Suprapubic skin (tissue), 4 donors: ENCODE results near the gene GNA15. TPM values are rescaled to one million over a fixed set of nuclear protein-coding genes. Genes with fewer than 3 reads are reported as not detected.

Source experiments
- DNase-seq, 2 donors: peaks; one replicate each; pipeline ENCODE4 v3.0.0-alpha.2; 2019; ENCODE audit warnings: low spot score in 2 of 2
- H3K27ac ChIP-seq: fragments of 200-600 bp; sonication (generic); one replicate; pipeline ENCODE4 v1.5.1; 2019
- H3K27me3 ChIP-seq: fragments of 200-600 bp; sonication (generic); one replicate; pipeline ENCODE4 v1.5.1; 2019
- H3K36me3 ChIP-seq: fragments of 200-600 bp; sonication (generic); one replicate; pipeline ENCODE4 v1.5.1; 2019
- H3K4me1 ChIP-seq: fragments of 200-600 bp; sonication (generic); one replicate; pipeline ENCODE4 v1.5.1; 2019
- H3K4me3 ChIP-seq: fragments of 200-600 bp; sonication (generic); one replicate; pipeline ENCODE4 v1.5.1; 2019; ENCODE audit warnings: mild to moderate bottlenecking
- H3K9me3 ChIP-seq: fragments of 200-600 bp; sonication (generic); one replicate; pipeline ENCODE4 v1.5.1; 2019
- EP300 ChIP-seq: sonication (generic); formaldehyde crosslinking; IDR thresholded peaks from one replicate; pipeline ENCODE4 v1.6.1; 2017; ENCODE audit warnings: antibody characterized with exemption
- POLR2A ChIP-seq, 2 donors: fragments of 450-650 bp; IDR thresholded peaks; one replicate each; pipeline ENCODE4 v1.6.1; 2017; ENCODE audit warnings: antibody characterized with exemption in 2 of 2, mild to moderate bottlenecking in 2 of 2, moderate library complexity in 2 of 2
- POLR2AphosphoS5 ChIP-seq, 3 donors: sonication (generic); formaldehyde crosslinking; IDR thresholded peaks; one replicate each; pipeline ENCODE4 v1.6.1; 2017; ENCODE audit warnings: antibody characterized with exemption in 3 of 3
- WGBS: methylation state at CpG from one replicate; pipeline ENCODE4 v1.1.5; 2018; 5-methylcytosine and 5-hydroxymethylcytosine counted together
- total RNA-seq, 4 donors: library from RNA; depleted of rRNA; stranded (reverse); fragments of >200 nt; gene quantifications; one replicate each; pipeline ENCODE4 v1.1.0, GENCODE V29; 2016
- TF ChIP-seq, protein P1 (sequence below), 2 donors: fragments of 200-600 bp in 1 of 2; fragments of 450-650 bp in 1 of 2; sonication (generic) in 1 of 2; IDR thresholded peaks; one replicate each; pipeline ENCODE4 v1.5.1; 2016 to 2019; ENCODE audit warnings: antibody characterized with exemption in 2 of 2, mild to moderate bottlenecking in 1 of 2, moderate library complexity in 1 of 2

Gene GNA15
- total RNA-seq, 4 donors from 2014 or later, result 29.9 to 117 (median 85.0) TPM

DNA sequence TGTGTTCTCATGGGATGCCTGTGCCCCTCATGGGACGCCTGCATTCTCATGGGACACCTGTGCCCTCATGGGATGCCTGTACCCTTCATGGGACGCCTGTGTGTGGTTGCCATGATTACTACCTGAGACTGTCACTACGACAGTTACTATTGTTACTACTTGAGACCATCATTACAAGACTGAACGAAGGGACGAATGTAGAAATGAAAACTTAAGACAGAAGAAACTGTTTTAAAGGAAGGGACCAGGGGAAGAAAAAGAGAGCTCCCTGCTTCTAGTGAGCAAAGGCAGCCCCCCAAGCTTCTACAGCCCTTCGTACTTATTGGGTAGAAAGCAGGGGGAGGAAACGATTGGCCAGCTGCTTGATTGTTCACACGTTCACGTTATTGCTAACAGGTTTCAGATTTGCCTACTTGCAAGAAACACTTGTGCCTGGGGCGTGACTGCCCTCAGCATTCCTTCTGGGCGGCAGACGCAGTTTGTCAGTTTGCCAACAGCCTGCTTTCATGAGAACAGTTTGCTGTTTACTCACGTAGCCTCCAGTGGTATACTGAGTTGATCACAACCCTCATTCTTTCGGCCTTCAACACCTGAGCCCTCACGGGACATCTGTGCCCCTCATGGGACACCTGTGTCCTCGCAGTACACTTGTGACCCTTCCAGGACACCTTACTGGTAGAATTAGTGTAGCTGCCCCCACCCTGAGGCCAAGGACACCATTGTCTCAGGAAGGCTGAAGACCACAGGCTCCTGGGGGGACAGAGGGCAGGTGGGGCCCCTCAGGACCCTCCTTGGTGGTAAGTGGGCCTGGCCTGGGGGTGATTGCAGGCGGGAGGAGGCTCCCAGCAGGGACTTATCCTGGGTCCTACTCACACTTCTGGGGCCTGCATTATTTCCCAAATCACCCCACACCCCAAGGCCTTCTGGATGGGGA, 40.2 kb downstream of the GNA15 start:
- Histone ChIP-seq H3K27ac (no peak overlapping the region), H3K4me3 (no peak overlapping the region), H3K36me3 (no peaks in the 10 kb centered on the region), H3K27me3 (no peaks in the 10 kb centered on the region), H3K4me1 (peaks cover 16% of the 10 kb centered on the region), H3K9me3 (no peaks in the 10 kb centered on the region)
- DNase-seq, result no peak
- TF ChIP-seq POLR2AphosphoS5 (IDR thresholded peaks at IDR 0.05), result no peak
- TF ChIP-seq POLR2A (IDR thresholded peaks at IDR 0.05), result no peak
- TF ChIP-seq, protein P1, sequence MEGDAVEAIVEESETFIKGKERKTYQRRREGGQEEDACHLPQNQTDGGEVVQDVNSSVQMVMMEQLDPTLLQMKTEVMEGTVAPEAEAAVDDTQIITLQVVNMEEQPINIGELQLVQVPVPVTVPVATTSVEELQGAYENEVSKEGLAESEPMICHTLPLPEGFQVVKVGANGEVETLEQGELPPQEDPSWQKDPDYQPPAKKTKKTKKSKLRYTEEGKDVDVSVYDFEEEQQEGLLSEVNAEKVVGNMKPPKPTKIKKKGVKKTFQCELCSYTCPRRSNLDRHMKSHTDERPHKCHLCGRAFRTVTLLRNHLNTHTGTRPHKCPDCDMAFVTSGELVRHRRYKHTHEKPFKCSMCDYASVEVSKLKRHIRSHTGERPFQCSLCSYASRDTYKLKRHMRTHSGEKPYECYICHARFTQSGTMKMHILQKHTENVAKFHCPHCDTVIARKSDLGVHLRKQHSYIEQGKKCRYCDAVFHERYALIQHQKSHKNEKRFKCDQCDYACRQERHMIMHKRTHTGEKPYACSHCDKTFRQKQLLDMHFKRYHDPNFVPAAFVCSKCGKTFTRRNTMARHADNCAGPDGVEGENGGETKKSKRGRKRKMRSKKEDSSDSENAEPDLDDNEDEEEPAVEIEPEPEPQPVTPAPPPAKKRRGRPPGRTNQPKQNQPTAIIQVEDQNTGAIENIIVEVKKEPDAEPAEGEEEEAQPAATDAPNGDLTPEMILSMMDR (IDR thresholded peaks at IDR 0.05), result no peak
- TF ChIP-seq EP300, result no peak
- WGBS, result 50% methylated on average over 16 of the region's 17 CpGs

DNA sequence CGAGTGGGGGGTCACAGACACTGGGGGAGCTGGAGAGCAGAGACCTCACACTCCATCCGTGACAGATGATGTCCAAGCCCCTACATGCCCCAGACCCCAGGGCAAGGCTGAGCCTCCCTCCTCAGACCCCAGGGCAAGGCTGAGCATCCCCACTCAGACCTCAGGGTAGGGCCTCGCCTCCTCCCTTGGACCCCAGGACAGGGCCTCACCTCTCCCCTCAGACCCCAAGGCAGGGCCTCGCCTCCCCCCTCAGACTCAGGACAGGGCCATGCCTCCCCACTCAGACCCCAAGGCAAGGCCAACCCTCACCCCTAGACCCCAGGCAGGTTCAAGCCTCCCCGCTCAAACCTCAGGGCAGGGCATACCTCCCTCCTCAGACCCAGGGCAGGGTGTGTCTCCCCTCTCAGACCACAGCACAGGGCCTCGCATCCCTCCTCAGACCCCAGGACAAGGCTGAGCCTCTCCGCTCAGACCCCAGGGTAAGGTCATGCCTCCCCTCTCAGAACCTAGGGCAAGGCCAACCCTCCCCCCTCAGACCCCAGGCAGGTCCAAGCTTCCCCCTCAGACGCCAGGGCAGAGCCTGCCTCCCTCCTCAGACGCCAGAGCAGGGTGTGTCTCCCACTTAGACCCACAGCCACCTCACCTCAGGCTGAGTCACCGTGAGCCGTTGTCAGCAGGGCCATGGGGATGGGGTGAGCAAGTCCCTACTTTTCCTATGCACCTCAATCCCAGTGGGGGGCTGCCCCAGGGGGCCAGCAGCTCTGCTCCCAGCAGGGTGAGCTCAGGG, 41.1 kb downstream of the GNA15 start:
- H3K27me3 ChIP-seq, result no peaks in the 10 kb centered on the region
- H3K27ac ChIP-seq, result no peak overlapping the region
- no peaks in the 10 kb centered on the region for H3K9me3 ChIP-seq
- H3K4me1 ChIP-seq, result peaks cover 16% of the 10 kb centered on the region
- TF ChIP-seq POLR2A (IDR thresholded peaks at IDR 0.05) (no peak), EP300 (no peak)
- no peak overlapping the region for H3K4me3 ChIP-seq
- 59% methylated on average over 8 of the region's 11 CpGs for WGBS
- no peak for DNase-seq
- H3K36me3 ChIP-seq, result no peaks in the 10 kb centered on the region

GRCh38 chr19:3178377-3178972, 42.6 kb downstream of the GNA15 start, which contains the start of gene S1PR4:
TSS of gene S1PR4 (plus strand) at chr19:3178769. CDS start at chr19:3178793, 24 bp downstream.
- TF ChIP-seq EP300 (no peak), POLR2AphosphoS5 (IDR thresholded peaks at IDR 0.05) (no peak), POLR2A (IDR thresholded peaks at IDR 0.05) (no peak)
- TF ChIP-seq, protein P1 (IDR thresholded peaks at IDR 0.05), result no peak
- WGBS, result 74% methylated on average over 13 of the region's 42 CpGs
- Histone ChIP-seq H3K4me3 (peak within 1 kb of the TSS; percentile 14), H3K36me3 (no peaks in the 10 kb centered on the region), H3K4me1 (peaks cover 16% of the 10 kb centered on the region), H3K9me3 (no peaks in the 10 kb centered on the region), H3K27ac (no peak within 1 kb of the TSS), H3K27me3 (no peaks in the 10 kb centered on the region)
- peak in 1 of 2 donors; percentile 78 for DNase-seq

- no peak overlapping the region for H3K27ac ChIP-seq
- WGBS, result 88% methylated on average over 19 of the region's 52 CpGs
- no peaks in the 10 kb centered on the region for H3K9me3 ChIP-seq
- TF ChIP-seq, protein P1 (IDR thresholded peaks at IDR 0.05), result no peak
- TF ChIP-seq POLR2AphosphoS5 (IDR thresholded peaks at IDR 0.05) (no peak), POLR2A (IDR thresholded peaks at IDR 0.05) (no peak), EP300 (no peak)
- no peak for DNase-seq
- H3K27me3 ChIP-seq, result no peaks in the 10 kb centered on the region
- peak overlapping the region; percentile 14 for H3K4me3 ChIP-seq
- H3K36me3 ChIP-seq, result no peaks in the 10 kb centered on the region
- peaks cover 16% of the 10 kb centered on the region for H3K4me1 ChIP-seq
Measured at GRCh38 chr19:3178973-3179738, 43.3 kb downstream of the GNA15 start.

- no peaks in the 10 kb centered on the region for H3K9me3 ChIP-seq
- no peak for TF ChIP-seq EP300
- no peak for TF ChIP-seq POLR2A (IDR thresholded peaks at IDR 0.05)
- TF ChIP-seq, protein P1 (IDR thresholded peaks at IDR 0.05), result no peak
- no peak for TF ChIP-seq POLR2AphosphoS5 (IDR thresholded peaks at IDR 0.05)
- WGBS, result 93% methylated on average over 23 of the region's 31 CpGs
- DNase-seq, result peak in 1 of 2 donors; percentile 65
- peak overlapping the region; percentile 14 for H3K4me3 ChIP-seq
- no peaks in the 10 kb centered on the region for H3K36me3 ChIP-seq
- no peak overlapping the region for H3K27ac ChIP-seq
- no peaks in the 10 kb centered on the region for H3K27me3 ChIP-seq
- peaks cover 17% of the 10 kb centered on the region for H3K4me1 ChIP-seq
Measured at GRCh38 chr19:3179739-3180293, 44.0 kb downstream of the GNA15 start.
